Muscle of arm (tissue), 12 donors: ENCODE data around the gene ISYNA1. TPM values are rescaled to one million over a fixed set of nuclear protein-coding genes. Genes with fewer than 3 reads are reported as not detected.

Source experiments
- DNase-seq: peaks from one replicate; pipeline ENCODE4 v3.0.0-alpha.2; 2013
- polyA plus RNA-seq, 12 donors: library from polyadenylated mRNA; unstranded; fragments of 120-200 nt; gene quantifications; one replicate each; pipeline ENCODE4 v1.2.1, GENCODE V29; 2013; ENCODE audit not compliant: insufficient read length in 12 of 12

ISYNA1 gene
- polyA plus RNA-seq, 12 donors, result 97.4 to 180 (median 122) TPM; not detected in 1

- DNase-seq, result no peak
These were observed 35.2 kb upstream of the ISYNA1 start for GRCh38 chr19:18473003-18473705.

DNA sequence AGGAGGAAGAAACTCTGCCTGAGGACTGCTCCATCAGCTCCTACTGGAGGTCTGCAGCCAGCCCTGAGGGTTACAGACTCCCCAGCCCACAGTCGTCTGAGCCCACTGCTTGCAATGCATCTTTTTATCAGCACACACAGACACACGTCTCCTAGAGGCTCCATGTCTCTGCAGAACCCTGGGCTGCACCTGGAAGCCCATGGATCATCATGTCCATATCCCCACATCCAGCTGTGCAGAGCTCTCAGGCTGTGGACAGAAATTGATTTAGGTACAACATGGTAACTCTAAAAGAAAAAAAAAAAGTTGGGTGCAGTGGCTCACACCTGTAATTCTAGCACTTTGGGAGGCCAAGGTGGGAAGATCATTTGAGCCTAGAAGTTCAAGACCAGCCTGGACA, 32.9 kb upstream of the ISYNA1 start:
- DNase-seq, result no peak

- peak; percentile 64 for DNase-seq
These were observed 31.3 kb upstream of the ISYNA1 start for GRCh38 chr19:18469069-18469846.

DNA sequence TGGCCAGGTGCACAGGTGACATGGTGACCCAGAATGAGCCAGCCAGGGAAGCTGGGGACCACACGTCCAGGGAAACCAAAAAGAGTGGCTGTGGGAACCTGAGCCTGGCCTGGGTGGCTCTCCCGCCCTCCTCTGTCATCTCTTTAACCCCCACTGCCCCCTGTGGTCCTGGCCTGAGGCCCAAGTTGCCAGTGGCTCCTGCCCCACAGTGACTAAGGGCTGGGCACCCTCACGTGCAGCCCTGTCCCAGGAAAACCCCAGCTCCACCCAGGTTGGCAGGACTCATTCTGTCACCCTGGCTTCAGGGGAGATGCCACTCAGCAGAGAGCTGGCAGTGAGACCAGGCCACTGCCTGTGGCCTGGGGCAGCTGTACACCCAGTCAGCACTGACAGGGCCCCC, 30.6 kb upstream of the ISYNA1 start:
- DNase-seq, result no peak

GRCh38 chr19:18467978-18468377, 30.0 kb upstream of the ISYNA1 start:
- DNase-seq, result no peak

- no peak for DNase-seq
These were observed 28.4 kb upstream of the ISYNA1 start for GRCh38 chr19:18466354-18466753.

GRCh38 chr19:18465964-18466339, 28.0 kb upstream of the ISYNA1 start:
- DNase-seq, result no peak

DNA sequence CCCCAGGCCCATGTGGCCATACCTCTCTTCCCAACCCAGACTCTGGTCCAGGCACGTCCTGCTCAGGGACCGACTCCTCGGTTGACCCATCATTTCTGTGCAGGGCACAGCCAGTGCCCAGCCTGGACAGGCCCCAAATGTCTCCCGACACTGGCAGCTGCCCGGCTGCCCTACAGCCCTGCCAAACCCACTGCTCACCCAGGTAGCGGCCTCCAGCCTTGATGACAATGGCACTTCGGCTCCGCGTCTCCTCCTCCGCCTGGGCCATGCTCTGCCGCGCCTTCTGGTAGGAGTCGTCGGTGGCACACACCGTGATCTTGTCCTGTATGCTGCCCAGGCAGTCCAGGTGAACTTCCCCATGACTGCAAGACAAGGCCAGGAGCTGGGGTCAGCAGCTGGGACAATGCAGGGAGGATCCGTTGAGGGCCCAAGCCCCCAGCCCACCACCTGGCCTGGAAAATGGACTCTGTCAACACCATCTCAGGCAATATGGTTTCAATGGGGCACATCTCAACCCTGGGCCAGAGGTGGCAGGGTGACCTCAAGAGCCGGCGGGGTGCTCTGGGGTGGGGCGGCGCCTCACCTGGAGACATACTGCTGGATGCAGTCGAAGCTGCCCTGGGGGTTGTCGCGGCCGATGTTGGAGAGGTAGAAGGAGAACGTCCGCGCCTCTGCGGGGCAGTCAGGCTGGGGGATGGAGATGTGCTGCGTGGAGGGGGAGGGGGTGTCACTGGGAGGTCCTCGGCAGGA, 27.5 kb upstream of the ISYNA1 start:
- no peak for DNase-seq

DNA sequence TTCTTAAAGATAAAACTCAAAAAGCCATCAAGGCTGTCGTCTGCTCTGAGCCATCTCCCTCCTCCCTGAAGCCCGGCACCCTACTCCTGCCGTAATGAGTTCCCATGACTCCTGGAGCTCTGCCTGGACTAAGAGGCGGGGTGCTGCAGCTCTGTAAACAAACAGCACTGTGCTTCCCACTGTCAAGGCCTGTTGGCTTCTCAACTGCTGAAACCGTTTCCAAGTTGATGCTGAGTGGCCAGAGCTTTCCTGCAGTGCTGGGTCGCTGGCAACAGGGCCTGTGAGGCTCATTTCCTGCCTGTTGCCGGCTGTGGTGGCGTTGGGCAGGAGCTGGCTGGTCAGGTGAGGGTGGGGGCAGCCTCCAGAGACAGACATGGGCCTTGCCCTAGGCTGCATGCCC, 26.7 kb upstream of the ISYNA1 start:
- DNase-seq, result peak; percentile 74

DNA sequence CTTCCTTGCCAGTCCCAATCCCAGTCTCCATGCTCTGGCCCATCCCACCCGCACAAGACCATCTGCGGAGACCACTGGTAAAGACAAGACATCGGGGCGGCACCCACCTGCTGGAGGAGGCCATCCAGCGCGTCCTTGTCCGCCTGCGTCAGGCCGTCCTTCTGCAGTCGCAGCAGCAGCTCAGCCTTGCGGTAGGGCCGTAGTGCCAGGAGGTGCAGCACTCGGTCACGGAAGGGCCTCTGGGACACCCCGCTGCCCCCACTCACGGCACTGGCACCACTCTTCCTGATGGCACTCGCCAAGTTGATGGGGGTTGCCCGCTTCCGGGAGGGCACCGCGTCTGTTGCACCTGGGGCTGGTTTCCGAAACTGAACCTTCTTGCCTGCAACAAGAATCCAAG, 23.5 kb upstream of the ISYNA1 start:
- no peak for DNase-seq

GRCh38 chr19:18460900-18461299, 23.0 kb upstream of the ISYNA1 start:
- DNase-seq, result no peak

- no peak for DNase-seq
These were observed 19.8 kb upstream of the ISYNA1 start for GRCh38 chr19:18457483-18458331.

DNA sequence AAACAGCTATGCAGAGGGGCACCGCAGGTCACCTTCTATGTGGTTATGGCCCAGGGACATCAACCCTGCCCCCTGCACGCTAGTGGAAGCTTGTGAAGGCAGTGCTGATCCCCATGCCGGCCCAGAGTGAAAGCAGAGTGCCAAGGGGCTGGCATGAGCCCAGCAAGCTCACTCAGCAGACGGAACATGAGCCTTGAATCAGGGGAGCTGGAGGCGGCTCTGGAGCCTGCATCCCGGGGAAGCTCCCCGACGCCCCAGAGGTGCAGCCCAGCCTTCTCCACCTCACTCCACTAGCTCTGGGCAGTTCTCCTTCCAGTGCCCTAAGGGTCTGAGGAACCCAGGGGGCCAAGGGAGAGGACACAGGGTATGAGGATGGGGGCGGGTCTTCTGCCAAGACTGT, 19.0 kb upstream of the ISYNA1 start:
- no peak for DNase-seq

DNA sequence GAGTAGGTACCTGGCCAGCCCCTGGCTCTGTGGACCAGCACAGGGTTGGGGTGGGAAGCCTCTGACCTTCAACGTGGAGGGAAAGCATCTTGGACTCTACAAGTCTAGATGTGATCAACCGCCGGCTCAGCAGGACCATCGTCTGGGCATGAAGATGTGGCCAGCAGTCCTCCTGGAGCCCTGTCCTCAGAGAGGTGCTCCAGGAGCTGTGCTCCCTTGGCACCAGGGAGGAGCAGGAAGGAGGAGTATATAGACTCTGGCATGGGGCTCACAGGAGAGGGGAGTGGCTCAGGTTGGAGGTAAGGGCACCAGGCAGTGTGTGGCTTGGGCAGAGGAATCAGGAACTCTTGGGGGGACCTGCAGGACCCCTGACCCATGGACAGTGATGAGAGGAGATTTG, 18.3 kb upstream of the ISYNA1 start:
- DNase-seq, result no peak

DNA sequence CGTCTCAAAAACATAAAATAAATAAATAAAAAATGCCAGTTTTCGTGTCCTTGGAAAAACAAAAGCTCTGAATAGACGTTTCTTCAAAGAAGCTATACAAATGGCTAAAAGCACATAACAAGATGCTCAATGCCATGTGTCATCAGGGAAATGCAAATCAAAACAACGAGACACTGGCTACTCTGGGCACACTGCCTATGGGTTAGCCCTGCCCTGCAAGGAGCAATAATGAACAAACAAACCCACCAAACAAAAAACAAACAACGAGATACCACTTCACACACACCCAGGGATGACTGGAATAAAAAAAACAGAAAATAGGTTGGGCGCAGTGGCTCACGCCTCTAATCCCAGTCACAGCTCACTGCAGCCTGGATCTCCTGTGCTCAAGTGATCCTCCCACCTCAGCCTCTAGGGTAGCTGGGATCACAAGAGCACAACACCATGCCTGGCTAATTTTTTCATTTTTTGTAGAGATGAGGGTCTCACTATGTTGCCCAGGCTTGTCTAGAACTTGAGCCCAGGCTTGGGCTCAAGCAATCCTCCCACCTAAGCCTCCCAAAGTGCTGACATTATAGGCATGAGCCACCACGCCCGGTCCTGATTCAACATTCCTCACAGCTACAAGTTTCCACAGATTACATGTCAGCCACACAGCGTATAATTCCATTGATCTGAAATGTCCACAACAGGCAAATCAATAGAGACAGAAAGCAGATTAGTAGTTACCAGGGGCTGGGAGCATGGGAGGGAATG, 15.5 kb upstream of the ISYNA1 start:
- DNase-seq, result no peak

DNA sequence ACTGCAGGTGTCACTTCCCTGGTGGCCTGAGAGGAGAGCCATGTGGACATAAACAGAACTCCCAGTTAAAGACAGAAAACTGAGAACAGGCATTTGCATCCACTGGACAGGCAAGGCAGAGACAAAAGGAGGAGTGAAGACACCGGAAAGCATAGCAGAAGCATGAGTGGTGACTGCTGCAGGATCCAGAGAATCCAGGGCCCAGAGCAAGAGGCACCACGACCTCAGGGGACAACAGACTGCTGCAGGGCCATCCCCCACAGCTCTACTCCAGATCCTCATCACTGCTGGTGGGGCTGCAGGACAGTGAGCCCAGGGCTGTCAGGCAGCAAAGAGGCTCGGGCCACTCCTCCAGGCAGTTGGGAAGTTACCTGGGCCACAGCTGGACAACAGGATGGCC, 14.5 kb upstream of the ISYNA1 start:
- no peak for DNase-seq

DNA sequence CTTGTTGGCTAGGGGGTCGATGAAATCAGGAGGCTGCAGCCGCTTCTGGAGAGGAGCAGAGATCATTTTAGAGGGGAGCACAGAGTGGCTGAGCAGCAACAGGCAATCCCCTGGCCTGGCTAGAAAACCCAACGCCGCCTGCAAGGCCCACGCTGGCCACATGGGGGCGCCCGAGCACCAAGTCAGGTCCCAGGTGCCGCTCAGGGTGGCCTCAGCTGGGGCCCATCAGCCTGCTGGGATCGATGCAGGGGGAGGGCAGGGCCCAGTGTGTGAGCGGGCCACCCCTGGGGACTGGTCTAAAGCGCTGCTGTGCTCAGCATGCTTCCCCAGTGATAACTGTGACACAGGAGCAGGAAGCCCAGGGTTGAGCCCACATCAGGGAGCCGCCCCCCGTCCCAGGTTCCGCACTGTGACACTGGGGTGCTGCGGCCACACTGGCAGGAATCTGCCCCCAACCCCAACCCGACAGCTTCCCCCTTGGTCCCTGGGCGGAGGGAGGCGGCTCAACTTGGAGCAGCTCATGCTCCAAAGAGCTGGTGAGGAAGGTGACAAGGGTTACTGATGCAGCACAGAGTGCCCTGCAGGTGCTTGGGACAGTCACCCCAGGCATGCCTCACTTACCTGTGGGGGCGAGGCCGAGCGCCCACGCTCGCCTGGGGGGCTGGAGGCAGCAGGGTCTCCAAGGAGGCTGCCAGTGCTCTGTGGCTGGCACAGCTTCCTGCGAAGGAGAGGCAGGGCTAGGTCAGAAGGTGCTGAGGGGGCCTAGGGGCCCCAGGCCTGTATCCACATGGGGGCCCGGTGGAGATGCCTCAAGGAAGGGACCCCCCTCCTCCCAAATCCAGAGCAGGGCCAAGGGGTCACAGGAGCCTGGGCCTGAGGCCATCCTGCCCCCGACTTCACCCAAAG, 13.3 kb upstream of the ISYNA1 start:
- peak; percentile 82 for DNase-seq

DNA sequence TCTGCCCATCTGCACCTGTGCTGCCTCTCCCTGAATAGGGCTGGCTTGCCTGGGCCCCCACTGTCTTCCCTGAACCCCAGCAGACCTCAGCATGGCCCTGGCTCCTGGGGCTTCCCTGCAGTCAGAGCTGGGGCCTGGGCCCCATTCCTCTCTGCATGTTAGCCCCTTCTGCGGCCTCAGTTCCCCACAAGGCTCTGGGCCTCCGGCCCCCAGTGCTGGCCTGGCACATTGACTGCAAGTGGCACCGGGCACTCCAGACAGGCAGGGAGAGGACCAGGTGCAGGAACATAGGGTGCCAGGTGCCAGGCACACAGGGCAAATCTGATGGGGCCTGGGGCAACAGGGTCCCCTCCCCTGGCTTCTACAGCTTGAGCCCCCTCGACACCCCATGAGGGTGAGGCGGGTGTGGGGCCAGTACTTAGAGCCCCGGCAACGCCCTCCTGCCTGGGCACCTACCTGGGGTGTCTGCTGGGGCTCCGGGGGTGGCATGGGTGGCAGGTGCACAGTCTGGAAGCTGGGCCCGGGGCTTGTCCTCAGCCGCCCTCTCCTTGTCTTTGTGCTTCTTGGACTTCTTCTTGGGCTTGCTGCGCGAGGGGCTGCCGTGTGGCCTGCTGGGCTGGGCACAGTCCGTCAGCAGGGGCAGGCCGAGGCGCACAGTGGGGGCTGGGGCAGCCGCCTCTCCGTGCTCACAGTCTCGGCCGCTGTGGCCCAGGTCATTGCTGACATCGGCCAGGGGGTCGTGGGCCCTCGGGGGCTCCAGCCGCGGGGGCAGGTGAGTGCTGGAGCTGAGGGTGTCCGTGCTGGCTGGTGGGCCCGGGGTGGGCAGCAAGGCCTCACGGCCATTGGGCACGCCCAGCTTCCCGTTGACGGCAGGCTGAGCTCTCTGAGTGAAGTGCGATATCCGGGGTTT, 12.3 kb upstream of the ISYNA1 start:
- no peak for DNase-seq

- no peak for DNase-seq
These were observed 11.6 kb upstream of the ISYNA1 start for GRCh38 chr19:18449552-18449951.
